Endothelial cell of umbilical vein (primary cell): Measurements from ENCODE around the gene NUBPL.

ENCODE experiments used
- EZH2 ChIP-seq: IDR thresholded peaks from 2 replicates; pipeline ENCODE4 v1.6.1; 2012; ENCODE audit warnings: borderline replicate concordance, low read depth, mild to moderate bottlenecking, moderate library complexity, low read length, inconsistent platforms; ENCODE audit not compliant: severe bottlenecking
- FOS ChIP-seq: IDR thresholded peaks from 2 replicates; pipeline ENCODE4 v1.6.1; 2011; ENCODE audit warnings: mild to moderate bottlenecking, low read length, moderate library complexity, borderline replicate concordance; ENCODE audit not compliant: insufficient read depth
- GATA2 ChIP-seq: IDR thresholded peaks from 2 replicates; pipeline ENCODE4 v1.7.0; 2011; ENCODE audit warnings: low read depth, mild to moderate bottlenecking, moderate library complexity, mixed read lengths, low read length; ENCODE audit not compliant: insufficient read length, insufficient read depth
- MYC ChIP-seq: IDR thresholded peaks from one replicate; pipeline ENCODE4 v1.6.1; 2011; ENCODE audit warnings: mild to moderate bottlenecking, low read depth, low read length
- POLR2A ChIP-seq: IDR thresholded peaks from 2 replicates; pipeline ENCODE4 v1.6.1; 2012; ENCODE audit warnings: low read depth, mild to moderate bottlenecking, control low read depth, low read length
- TF ChIP-seq, protein P1 (sequence below), 2 donors: IDR thresholded peaks; 1 replicate in 1 of 2; 2 replicates in 1 of 2; pipeline ENCODE4 v1.5.1; 2011; ENCODE audit warnings: low read length in 2 of 2, mild to moderate bottlenecking in 2 of 2, moderate library complexity in 2 of 2, control low read depth in 1 of 2, inconsistent platforms in 1 of 2, low read depth in 1 of 2; ENCODE audit not compliant: insufficient read depth in 1 of 2; ENCODE audit errors: extremely low read depth in 1 of 2

DNA sequence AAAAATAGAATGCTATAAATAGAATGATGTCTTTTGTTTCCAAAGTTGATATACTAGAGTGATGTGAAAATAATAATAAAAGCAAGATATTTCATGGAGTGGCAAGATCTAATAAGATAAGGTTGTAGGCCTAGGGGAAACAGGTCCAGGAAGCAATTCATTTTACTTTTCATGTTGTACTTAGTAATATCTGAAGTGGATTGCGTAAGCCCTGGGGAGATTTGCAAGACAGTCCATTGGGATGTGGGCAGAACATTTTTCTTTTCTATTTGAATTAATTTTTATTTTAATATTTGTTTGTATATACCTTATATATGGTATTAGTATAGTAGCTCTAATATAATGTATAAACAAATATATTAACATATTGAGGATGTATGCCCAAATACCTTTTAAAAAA is 7.5 kb downstream of the NUBPL start:
- TF ChIP-seq, protein P1, sequence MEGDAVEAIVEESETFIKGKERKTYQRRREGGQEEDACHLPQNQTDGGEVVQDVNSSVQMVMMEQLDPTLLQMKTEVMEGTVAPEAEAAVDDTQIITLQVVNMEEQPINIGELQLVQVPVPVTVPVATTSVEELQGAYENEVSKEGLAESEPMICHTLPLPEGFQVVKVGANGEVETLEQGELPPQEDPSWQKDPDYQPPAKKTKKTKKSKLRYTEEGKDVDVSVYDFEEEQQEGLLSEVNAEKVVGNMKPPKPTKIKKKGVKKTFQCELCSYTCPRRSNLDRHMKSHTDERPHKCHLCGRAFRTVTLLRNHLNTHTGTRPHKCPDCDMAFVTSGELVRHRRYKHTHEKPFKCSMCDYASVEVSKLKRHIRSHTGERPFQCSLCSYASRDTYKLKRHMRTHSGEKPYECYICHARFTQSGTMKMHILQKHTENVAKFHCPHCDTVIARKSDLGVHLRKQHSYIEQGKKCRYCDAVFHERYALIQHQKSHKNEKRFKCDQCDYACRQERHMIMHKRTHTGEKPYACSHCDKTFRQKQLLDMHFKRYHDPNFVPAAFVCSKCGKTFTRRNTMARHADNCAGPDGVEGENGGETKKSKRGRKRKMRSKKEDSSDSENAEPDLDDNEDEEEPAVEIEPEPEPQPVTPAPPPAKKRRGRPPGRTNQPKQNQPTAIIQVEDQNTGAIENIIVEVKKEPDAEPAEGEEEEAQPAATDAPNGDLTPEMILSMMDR (IDR thresholded peaks at IDR 0.05; ENCODE audit: extremely low read depth in 1 of 2, insufficient read depth in 1 of 2, low read depth in 1 of 2, low read length in 2 of 2), result no peak
- no peak for TF ChIP-seq GATA2
- no peak for TF ChIP-seq EZH2
- TF ChIP-seq FOS, result no peak
- no peak for TF ChIP-seq POLR2A
- no peak for TF ChIP-seq MYC
